A673 (cell line): Measurements from ENCODE around the gene PDXP. TPM values are rescaled to one million over a fixed set of nuclear protein-coding genes. Genes with fewer than 3 reads are reported as not detected.

Source experiments
- BruUV-seq: library from RNA; stranded (reverse); fragments of 400-500 nt; replicated peaks from 2 replicates; lab custom pipeline; 2021; lab: Mats Ljungman, UMichigan
- CTCF ChIA-PET: fragments of 300-600 bp; sonication (Branson Sonifier 250); formaldehyde crosslinking; loops from one replicate; lab custom pipeline; 2022; ENCODE audit warnings: antibody characterized with exemption; lab: Charles Lee
- POLR2A ChIA-PET: fragments of 300-600 bp; sonication (Branson Sonifier 250); formaldehyde crosslinking; loops from one replicate; lab custom pipeline; 2022; ENCODE audit warnings: antibody characterized with exemption; ENCODE audit not compliant: low non-redundant PET; lab: Charles Lee
- DNase-seq: peaks from one replicate; pipeline ENCODE4 v3.0.0-alpha.2; 2015; ENCODE audit warnings: low spot score
- H3K27ac ChIP-seq: fragments of 200-600 bp; sonication (generic); 2 replicates; pipeline ENCODE4 v1.5.1; 2016; ENCODE audit warnings: mixed run types, low read depth, mild to moderate bottlenecking, mixed read lengths, antibody characterized with exemption, low read length; ENCODE audit not compliant: poor library complexity, severe bottlenecking
- H3K27me3 ChIP-seq: fragments of 200-600 bp; sonication (generic); replicated peaks from 2 replicates; pipeline ENCODE4 v1.6.1; 2017; ENCODE audit warnings: mixed run types, low read depth, mild to moderate bottlenecking, mixed read lengths, antibody characterized with exemption, low read length; ENCODE audit not compliant: insufficient read depth, poor library complexity
- H3K36me3 ChIP-seq: fragments of 200-600 bp; sonication (generic); 2 replicates; pipeline ENCODE4 v1.6.1; 2016; ENCODE audit warnings: mixed run types, mild to moderate bottlenecking, mixed read lengths, antibody characterized with exemption, low read length; ENCODE audit not compliant: insufficient read depth, poor library complexity, severe bottlenecking
- H3K4me1 ChIP-seq: fragments of 200-600 bp; sonication (generic); 2 replicates; pipeline ENCODE4 v1.6.1; 2017; ENCODE audit warnings: mixed run types, mild to moderate bottlenecking, mixed read lengths, antibody characterized with exemption, low read length; ENCODE audit not compliant: insufficient read depth, poor library complexity, severe bottlenecking
- H3K4me3 ChIP-seq: fragments of 200-600 bp; sonication (generic); 2 replicates; pipeline ENCODE4 v1.5.1; 2016; ENCODE audit warnings: low read depth, mixed run types, mild to moderate bottlenecking, mixed read lengths, low read length; ENCODE audit not compliant: poor library complexity, severe bottlenecking
- H3K9me3 ChIP-seq: fragments of 200-600 bp; sonication (generic); 2 replicates; pipeline ENCODE4 v1.6.1; 2016; ENCODE audit warnings: mixed run types, low read depth, mild to moderate bottlenecking, mixed read lengths, antibody characterized with exemption, low read length; ENCODE audit not compliant: poor library complexity, severe bottlenecking
- EZH2 ChIP-seq: fragments of 200-600 bp; sonication (generic); IDR thresholded peaks from 2 replicates; pipeline ENCODE4 v1.6.1; 2017; ENCODE audit warnings: borderline replicate concordance, low read depth, mild to moderate bottlenecking, mixed read lengths, antibody characterized with exemption, low read length; ENCODE audit not compliant: poor library complexity, severe bottlenecking
- intact Hi-C: fragments of 100-400 bp; cut with micrococcal nuclease; formaldehyde crosslinking; loops from one replicate; pipeline ENCODE4 v1.10.0; 2022; ENCODE audit not compliant: unreplicated experiment
- total RNA-seq: library from RNA; stranded (reverse); gene quantifications from 2 replicates; pipeline ENCODE4 v1.2.3, GENCODE V29; 2021
- TF ChIP-seq, protein P1 (sequence below): fragments of 300-800, 200-600 bp; sonication (generic); conservative IDR thresholded peaks from 2 replicates; pipeline ENCODE4 v1.5.1; 2017; ENCODE audit warnings: low read depth, mild to moderate bottlenecking, antibody characterized with exemption, low read length, moderate library complexity, mixed read lengths

PDXP gene
- total RNA-seq, 1 experiment from 2014 or later: 63.5 TPM

- H3K27ac ChIP-seq: no peak overlapping the region
These were observed 23.1 kb downstream of the PDXP start for GRCh38 chr22:37681556-37682049.

GRCh38 chr22:37684803-37685615 lies 26.5 kb downstream of the PDXP start:
- DNase-seq: no peak
- BruUV-seq: no TSS peak

More at GRCh38 chr22:37681556-37682049, 23.1 kb downstream of the PDXP start:
- ChIA-PET POLR2A (no interaction called here), CTCF (interaction anchor here (0.6 to 2.0 kb wide), 7 partner anchors 14 to 75 kb away, joined by 3 to 45 read pairs (median 4); partner anchors contain the start of genes GGA1 and PDXP)
- Histone ChIP-seq H3K4me1 (peaks cover 7% of the 10 kb centered on the region), H3K27me3 (no peaks in the 10 kb centered on the region), H3K36me3 (no peaks in the 10 kb centered on the region), H3K4me3 (no peak overlapping the region), H3K9me3 (no peaks in the 10 kb centered on the region)
- no peak for TF ChIP-seq EZH2
- TF ChIP-seq, protein P1, sequence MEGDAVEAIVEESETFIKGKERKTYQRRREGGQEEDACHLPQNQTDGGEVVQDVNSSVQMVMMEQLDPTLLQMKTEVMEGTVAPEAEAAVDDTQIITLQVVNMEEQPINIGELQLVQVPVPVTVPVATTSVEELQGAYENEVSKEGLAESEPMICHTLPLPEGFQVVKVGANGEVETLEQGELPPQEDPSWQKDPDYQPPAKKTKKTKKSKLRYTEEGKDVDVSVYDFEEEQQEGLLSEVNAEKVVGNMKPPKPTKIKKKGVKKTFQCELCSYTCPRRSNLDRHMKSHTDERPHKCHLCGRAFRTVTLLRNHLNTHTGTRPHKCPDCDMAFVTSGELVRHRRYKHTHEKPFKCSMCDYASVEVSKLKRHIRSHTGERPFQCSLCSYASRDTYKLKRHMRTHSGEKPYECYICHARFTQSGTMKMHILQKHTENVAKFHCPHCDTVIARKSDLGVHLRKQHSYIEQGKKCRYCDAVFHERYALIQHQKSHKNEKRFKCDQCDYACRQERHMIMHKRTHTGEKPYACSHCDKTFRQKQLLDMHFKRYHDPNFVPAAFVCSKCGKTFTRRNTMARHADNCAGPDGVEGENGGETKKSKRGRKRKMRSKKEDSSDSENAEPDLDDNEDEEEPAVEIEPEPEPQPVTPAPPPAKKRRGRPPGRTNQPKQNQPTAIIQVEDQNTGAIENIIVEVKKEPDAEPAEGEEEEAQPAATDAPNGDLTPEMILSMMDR: peak; percentile 92
- peak; percentile 80 for DNase-seq
- no TSS peak for BruUV-seq
- intact Hi-C loops: loop anchor here (5.0 kb wide), 2 partner anchors 39 to 144 kb away; no protein-coding TSS in a partner anchor

More at GRCh38 chr22:37684803-37685615, 26.5 kb downstream of the PDXP start:
- H3K9me3 ChIP-seq: no peaks in the 10 kb centered on the region
- H3K36me3 ChIP-seq: peaks cover 14% of the 10 kb centered on the region
- no peak overlapping the region for H3K27ac ChIP-seq
- intact Hi-C loops: loop anchor here (5.0 kb wide), 2 partner anchors 43 to 148 kb away; no protein-coding TSS in a partner anchor
- H3K4me1 ChIP-seq: peaks cover 7% of the 10 kb centered on the region
- ChIA-PET POLR2A (no interaction called here), CTCF (interaction anchor here (2.1 kb wide), 1 partner anchor 42 kb away, joined by 6 read pairs; no protein-coding TSS in a partner anchor)
- no peak overlapping the region for H3K4me3 ChIP-seq
- no peak for TF ChIP-seq EZH2
- TF ChIP-seq, protein P1: no peak
- no peaks in the 10 kb centered on the region for H3K27me3 ChIP-seq
